H1 (cell line): ENCODE data around the gene HS2ST1. TPM values are rescaled to one million over a fixed set of nuclear protein-coding genes. Genes with fewer than 3 reads are reported as not detected.
A peak's percentile ranks its signal among the peaks of the same experiment; 100 is the strongest.

Experiments used
- ASH2L ChIP-seq: fragments of 200-600, 300-600 bp; sonication (generic); IDR thresholded peaks from one replicate; pipeline ENCODE4 v1.7.1; 2017; ENCODE audit warnings: low read length
- CBX8 ChIP-seq: fragments of 300-800, 300-1000 bp; sonication (generic); IDR thresholded peaks from 2 replicates; pipeline ENCODE4 v1.7.1; 2016; ENCODE audit warnings: low read depth, low read length, borderline replicate concordance
- CHD2 ChIP-seq: IDR thresholded peaks from 2 replicates; pipeline ENCODE4 v1.6.1; 2012; ENCODE audit warnings: low read length, improper control_type of control experiment
- CTBP2 ChIP-seq: IDR thresholded peaks from 2 replicates; pipeline ENCODE4 v1.7.0; 2011; ENCODE audit warnings: borderline replicate concordance, mild to moderate bottlenecking, moderate library complexity, mixed read lengths, low read length; ENCODE audit not compliant: insufficient read depth, insufficient read length
- JUN ChIP-seq: IDR thresholded peaks from 2 replicates; pipeline ENCODE4 v1.6.1; 2011; ENCODE audit warnings: low read depth, mild to moderate bottlenecking, improper control_type of control experiment, low read length
- KDM1A ChIP-seq: fragments of 200-600, 300-600 bp; sonication (generic); IDR thresholded peaks from 2 replicates; pipeline ENCODE4 v1.7.1; 2016; ENCODE audit warnings: mild to moderate bottlenecking, low read length, borderline replicate concordance
- KDM5A ChIP-seq: fragments of 200-600 bp; IDR thresholded peaks from 2 replicates; pipeline ENCODE4 v1.7.1; 2012; ENCODE audit warnings: mild to moderate bottlenecking, low read length, inconsistent platforms, mixed read lengths
- PHF8 ChIP-seq: fragments of 200-600 bp; sonication (generic); conservative IDR thresholded peaks from 2 replicates; pipeline ENCODE4 v1.7.1; 2012; ENCODE audit warnings: low read depth, mild to moderate bottlenecking, inconsistent platforms, low read length, moderate library complexity
- RNF2 ChIP-seq: fragments of 200-900, 300-1000 bp; sonication (generic); IDR thresholded peaks from 2 replicates; pipeline ENCODE4 v1.7.1; 2016; ENCODE audit warnings: borderline replicate concordance, low read depth, mild to moderate bottlenecking, antibody characterized with exemption, low read length; ENCODE audit not compliant: poor library complexity, severe bottlenecking; ENCODE audit errors: missing control alignments
- SIN3A ChIP-seq, 2 experiments: IDR thresholded peaks in 1 of 2; conservative IDR thresholded peaks in 1 of 2; 2 replicates each; pipeline ENCODE4 v1.6.1; 2011 to 2012; ENCODE audit warnings: low read length in 2 of 2, improper control_type of control experiment in 1 of 2, low read depth in 1 of 2, mild to moderate bottlenecking in 1 of 2
- SIX5 ChIP-seq: IDR thresholded peaks from 2 replicates; pipeline ENCODE4 v1.6.1; 2011; ENCODE audit warnings: mild to moderate bottlenecking, low read depth, low read length
- SP1 ChIP-seq: IDR thresholded peaks from 2 replicates; pipeline ENCODE4 v1.6.1; 2011; ENCODE audit warnings: low read depth, low read length
- TAF7 ChIP-seq: optimal IDR thresholded peaks from 2 replicates; pipeline ENCODE3; 2011; ENCODE audit warnings: low read depth, mild to moderate bottlenecking, inconsistent platforms, low read length, moderate library complexity, borderline replicate concordance
- TEAD4 ChIP-seq: IDR thresholded peaks from 2 replicates; pipeline ENCODE4 v1.6.1; 2012; ENCODE audit warnings: low read depth, low read length, inconsistent platforms, mixed read lengths
- polyA plus RNA-seq, 7 experiments: library from polyadenylated mRNA; depleted of rRNA in 3 of 7; stranded (reverse) in 5 of 7; unstranded in 2 of 7; fragments of >200 nt in 5 of 7; fragments of 200-250 nt in 2 of 7; gene quantifications; 1 replicate in 5 of 7; 2 replicates in 1 of 7; 4 replicates in 1 of 7; pipeline versions ENCODE4 v1.2.1 to v1.2.3, GENCODE V29; 2011 to 2013; ENCODE audit warnings: missing spikeins in 2 of 7, mixed read lengths in 2 of 7
- total RNA-seq: library from RNA; stranded (reverse); fragmentation: NEBNext Ultra II Directional; extraction: Animal tissue kit (Norgen Biotek cat#: 25700); gene quantifications from 2 replicates; pipeline ENCODE4 v1.2.1, GENCODE V29; 2021

The HS2ST1 gene
- total and polyA plus RNA-seq, 2 of the 8 experiments (the other 6 are each of a cell fraction or from before 2014, with no cell fraction given) = 5.2 to 28.3 TPM

- TF ChIP-seq SP1 (peak; percentile 64; the same call in 1 of the 2 replicates), SIX5 (no peak), TAF7 (peak; percentile 94), KDM5A (peak; percentile 68), ASH2L (no peak), RNF2 (no peak), PHF8 (peak; percentile 96), JUN (no peak), CTBP2 (no peak), CBX8 (no peak), CHD2 (no peak), KDM1A (no peak), TEAD4 (no peak), SIN3A (conservative IDR thresholded peaks at IDR 0.05 in 1 of 2, IDR thresholded peaks at IDR 0.05 in 1 of 2; ENCODE audit: low read depth in 1 of 2, low read length in 2 of 2) (0 out of 4 replicates have a peak, but pooled peaks have one; percentile 61 to 79)
These were observed 387 bp upstream of the HS2ST1 start, which contains the start of gene SELENOF (continued) for GRCh38 chr1:86913896-86914600.
